GM12801 (cell line): ENCODE results near the gene PINK1.

Experiments
- CTCF ChIP-seq: IDR thresholded peaks from one replicate; pipeline ENCODE4 v1.5.1; 2011; ENCODE audit warnings: control low read depth; ENCODE audit not compliant: insufficient read length; ENCODE audit errors: extremely low read depth

PINK1 gene

DNA sequence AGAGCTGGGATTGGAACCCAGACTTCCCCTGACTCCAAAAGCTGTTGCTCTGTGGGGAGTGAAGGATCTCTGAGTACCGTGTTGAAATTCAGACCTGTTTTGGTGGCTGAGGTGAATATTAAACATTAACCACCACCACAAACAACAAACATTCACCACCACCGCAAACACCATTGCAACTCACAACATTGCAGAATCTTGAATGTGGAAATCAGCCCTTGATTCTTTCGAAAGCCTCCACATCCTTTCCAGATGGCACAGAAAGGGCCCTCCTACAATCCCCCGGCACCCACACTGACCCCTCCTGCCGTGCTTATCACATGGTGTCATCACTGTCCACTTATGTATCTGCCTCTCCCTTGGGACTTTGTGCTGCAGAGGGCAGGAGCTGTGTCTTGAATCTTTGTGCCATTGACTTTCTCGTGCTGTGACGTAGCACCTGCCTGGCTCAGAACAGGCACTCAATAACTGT lies 42.9 kb upstream of the PINK1 start:
- no peak for TF ChIP-seq CTCF

DNA sequence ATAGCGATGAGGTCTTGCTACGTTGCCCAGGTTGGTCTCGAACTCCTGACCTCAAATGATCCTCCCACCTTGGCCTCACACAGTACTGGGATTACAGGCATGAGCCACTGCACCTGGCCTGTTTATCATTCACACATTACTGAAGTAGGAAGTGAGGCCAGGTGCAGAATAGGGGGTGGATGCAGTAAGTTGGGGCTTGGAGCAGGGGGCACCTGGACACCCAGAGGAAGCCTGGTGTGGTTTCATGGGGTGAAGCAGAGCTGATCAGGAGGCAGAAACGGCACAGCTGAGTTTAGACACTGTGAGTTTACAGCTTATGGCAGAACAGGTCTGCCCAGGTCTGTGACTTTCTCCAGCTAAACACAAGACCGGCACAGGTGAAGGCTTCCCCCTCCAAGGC lies 39.5 kb upstream of the PINK1 start:
- no peak for TF ChIP-seq CTCF

DNA sequence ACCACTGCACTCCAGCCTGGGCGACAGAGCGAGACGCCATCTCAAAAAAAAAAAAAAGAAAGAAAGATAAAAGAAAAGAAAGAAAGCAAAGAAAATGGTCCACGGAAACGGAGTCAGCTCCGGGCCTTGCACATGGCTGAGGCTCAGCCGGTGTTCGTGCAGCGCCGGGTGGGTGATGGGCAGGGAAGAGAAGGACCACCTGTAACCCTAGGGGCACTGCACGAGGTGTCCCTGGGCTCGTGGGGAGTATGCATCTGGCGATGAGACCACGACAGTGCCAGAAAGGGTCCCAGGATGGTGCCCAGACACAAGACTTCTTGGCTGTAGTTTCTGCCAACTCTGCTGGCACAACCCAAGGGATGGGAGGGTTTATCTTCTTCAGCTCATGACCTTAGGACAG lies 38.5 kb upstream of the PINK1 start:
- TF ChIP-seq CTCF: no peak

DNA sequence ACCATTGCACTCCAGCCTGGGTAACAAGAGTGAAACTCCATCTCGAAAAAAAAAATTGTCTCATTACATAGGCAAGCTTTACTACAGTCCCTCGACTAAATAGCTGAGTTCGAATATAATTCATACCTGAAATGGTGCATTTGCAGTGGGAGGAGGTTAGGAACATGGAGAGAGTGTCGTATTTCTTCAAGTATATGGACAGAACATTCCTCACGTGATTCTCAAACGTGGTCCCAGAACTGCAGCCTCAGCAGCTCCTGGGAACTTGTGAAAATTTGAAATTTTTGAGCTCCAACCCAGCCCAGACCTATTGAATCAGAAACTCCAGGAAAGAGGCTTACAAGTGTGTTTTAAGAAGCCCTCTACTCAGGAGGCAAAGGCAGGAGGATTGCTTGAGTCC lies 37.2 kb upstream of the PINK1 start:
- no peak for TF ChIP-seq CTCF

GRCh38 chr1:20597650-20598049 lies 35.6 kb upstream of the PINK1 start:
- no peak for TF ChIP-seq CTCF

DNA sequence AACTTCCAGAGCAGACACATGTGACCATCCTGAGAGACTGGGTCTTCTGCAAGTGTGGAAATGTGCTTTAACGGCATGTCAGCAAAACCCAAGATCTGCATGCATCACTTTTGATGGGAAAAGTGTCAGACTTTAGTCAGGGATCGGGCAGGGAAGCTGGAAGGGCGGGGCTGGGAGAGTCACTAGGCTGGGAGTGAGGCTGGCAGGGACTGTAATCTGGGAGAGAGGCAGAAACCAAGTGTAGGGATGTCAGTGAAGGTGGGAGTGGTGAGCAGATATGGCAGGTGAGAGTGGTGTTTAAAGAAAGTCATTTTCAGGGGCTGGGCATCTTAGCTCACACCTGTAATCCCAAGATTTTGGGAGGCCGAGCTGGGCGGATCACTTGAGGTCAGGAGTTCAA lies 33.1 kb upstream of the PINK1 start:
- TF ChIP-seq CTCF: no peak

DNA sequence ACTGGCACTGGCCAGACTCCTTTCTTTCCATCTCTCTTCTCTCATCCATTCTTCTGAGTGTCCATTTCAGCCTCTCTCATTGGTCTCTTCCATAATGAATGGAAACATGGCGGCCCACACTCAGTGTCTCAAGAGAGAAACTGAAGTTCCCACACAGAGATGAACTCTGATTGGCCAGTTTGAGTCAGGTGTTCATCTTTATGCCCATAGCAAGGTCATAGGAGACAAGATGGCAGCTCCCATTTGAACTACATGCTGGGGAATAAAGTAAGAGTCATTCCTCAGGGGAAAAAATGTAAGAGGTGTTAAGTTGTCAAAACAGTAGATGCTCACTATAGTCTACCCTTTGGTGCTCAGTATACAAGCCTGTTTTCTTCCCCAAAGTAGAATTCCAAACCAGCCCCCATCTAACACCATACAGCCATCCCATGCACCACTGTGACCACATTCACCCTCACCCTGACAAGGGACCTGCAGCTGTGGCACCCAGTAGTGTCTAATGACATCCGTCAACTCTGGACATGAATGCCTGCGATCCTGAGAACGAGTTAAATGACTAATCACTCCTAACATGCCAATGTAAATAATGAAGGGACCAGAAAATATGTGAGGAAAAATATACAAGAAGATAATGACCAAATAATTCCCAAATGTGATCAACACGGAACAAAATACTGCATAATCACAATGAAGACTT lies 32.0 kb upstream of the PINK1 start:
- no peak for TF ChIP-seq CTCF
